ENCODE measurements around the gene DCUN1D4. TPM values are rescaled to one million over a fixed set of nuclear protein-coding genes. Genes with fewer than 3 reads are reported as not detected.

The DCUN1D4 gene
- total and polyA plus RNA-seq, 8 donors: 9.2 to 24.2 (median 16.9) TPM

DNA sequence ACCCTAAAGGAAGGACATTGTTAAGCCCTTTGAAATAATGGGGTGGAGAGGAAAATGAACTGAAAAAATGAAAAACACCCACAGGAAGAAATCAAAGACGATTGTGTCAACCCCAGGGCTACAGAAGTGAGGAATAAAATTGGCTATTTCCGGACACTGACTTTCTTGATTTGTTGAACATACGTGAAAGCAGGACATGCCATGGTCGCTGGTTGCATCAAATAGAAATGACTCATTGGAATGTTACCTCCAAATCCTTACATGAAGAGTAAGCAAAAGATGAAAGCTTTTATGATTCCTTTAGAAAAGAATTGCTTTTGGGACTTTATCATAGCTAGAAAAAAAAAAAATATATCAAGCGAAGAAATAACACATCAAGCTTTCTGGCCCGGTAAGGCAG lies 75.3 kb downstream of the DCUN1D4 start:
- H3K36me3 ChIP-seq: peaks cover 0 to 9% (median 2%) of the 10 kb centered on the region in 3 donors
- ATAC-seq (no peak), DNase-seq (no peak), FAIRE-seq (no peak)
- TF ChIP-seq, protein P1, sequence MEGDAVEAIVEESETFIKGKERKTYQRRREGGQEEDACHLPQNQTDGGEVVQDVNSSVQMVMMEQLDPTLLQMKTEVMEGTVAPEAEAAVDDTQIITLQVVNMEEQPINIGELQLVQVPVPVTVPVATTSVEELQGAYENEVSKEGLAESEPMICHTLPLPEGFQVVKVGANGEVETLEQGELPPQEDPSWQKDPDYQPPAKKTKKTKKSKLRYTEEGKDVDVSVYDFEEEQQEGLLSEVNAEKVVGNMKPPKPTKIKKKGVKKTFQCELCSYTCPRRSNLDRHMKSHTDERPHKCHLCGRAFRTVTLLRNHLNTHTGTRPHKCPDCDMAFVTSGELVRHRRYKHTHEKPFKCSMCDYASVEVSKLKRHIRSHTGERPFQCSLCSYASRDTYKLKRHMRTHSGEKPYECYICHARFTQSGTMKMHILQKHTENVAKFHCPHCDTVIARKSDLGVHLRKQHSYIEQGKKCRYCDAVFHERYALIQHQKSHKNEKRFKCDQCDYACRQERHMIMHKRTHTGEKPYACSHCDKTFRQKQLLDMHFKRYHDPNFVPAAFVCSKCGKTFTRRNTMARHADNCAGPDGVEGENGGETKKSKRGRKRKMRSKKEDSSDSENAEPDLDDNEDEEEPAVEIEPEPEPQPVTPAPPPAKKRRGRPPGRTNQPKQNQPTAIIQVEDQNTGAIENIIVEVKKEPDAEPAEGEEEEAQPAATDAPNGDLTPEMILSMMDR (IDR thresholded peaks at IDR 0.05): no peak
- H3K9me3 ChIP-seq: no peaks in the 10 kb centered on the region
- H3K27ac ChIP-seq: no peak overlapping the region
- 93 to 96% methylated on average over 6 of the region's 6 CpGs for WGBS, 2 donors
- intact Hi-C loops (cut with DNase I): no loop called here
- H3K27me3 ChIP-seq: no peaks in the 10 kb centered on the region
- no peak overlapping the region for H3K4me3 ChIP-seq
- H3K4me1 ChIP-seq: no peaks in the 10 kb centered on the region

GRCh38 chr4:51923343-51923742 lies 80.4 kb downstream of the DCUN1D4 start:
- TF ChIP-seq, protein P1 (IDR thresholded peaks at IDR 0.05): no peak
- no peak overlapping the region for H3K27ac ChIP-seq
- intact Hi-C loops (cut with DNase I): no loop called here
- DNase-seq (no peak), ATAC-seq (no peak), FAIRE-seq (no peak)
- H3K27me3 ChIP-seq: no peaks in the 10 kb centered on the region
- H3K4me1 ChIP-seq: no peaks in the 10 kb centered on the region
- no peak overlapping the region for H3K4me3 ChIP-seq
- no peaks in the 10 kb centered on the region for H3K9me3 ChIP-seq
- no peaks in the 10 kb centered on the region for H3K36me3 ChIP-seq
- 85 to 88% methylated on average over 2 of the region's 2 CpGs for WGBS, 2 donors

- H3K27ac ChIP-seq: no peak overlapping the region
- ATAC-seq (no peak), DNase-seq (no peak), FAIRE-seq (no peak)
- intact Hi-C loops (cut with DNase I): no loop called here
- H3K27me3 ChIP-seq: no peaks in the 10 kb centered on the region
- H3K36me3 ChIP-seq: no peaks in the 10 kb centered on the region
- TF ChIP-seq, protein P1 (IDR thresholded peaks at IDR 0.05): no peak
- H3K4me3 ChIP-seq: no peak overlapping the region
- no peaks in the 10 kb centered on the region for H3K9me3 ChIP-seq
- no peaks in the 10 kb centered on the region for H3K4me1 ChIP-seq
Measured at GRCh38 chr4:51925307-51925706, 82.4 kb downstream of the DCUN1D4 start.

GRCh38 chr4:51930557-51930956 lies 87.6 kb downstream of the DCUN1D4 start:
- H3K4me1 ChIP-seq: no peaks in the 10 kb centered on the region
- TF ChIP-seq, protein P1 (IDR thresholded peaks at IDR 0.05): no peak
- FAIRE-seq (no peak), DNase-seq (no peak), ATAC-seq (no peak)
- intact Hi-C loops (cut with DNase I): no loop called here
- no peak overlapping the region for H3K27ac ChIP-seq
- H3K36me3 ChIP-seq: no peaks in the 10 kb centered on the region
- no peaks in the 10 kb centered on the region for H3K27me3 ChIP-seq
- 75 to 84% methylated on average over 1 of the region's 1 CpG for WGBS, 2 donors
- H3K4me3 ChIP-seq: no peak overlapping the region
- H3K9me3 ChIP-seq: no peaks in the 10 kb centered on the region

GRCh38 chr4:51931461-51931860 lies 88.5 kb downstream of the DCUN1D4 start:
- no peak overlapping the region for H3K27ac ChIP-seq
- ATAC-seq (no peak), FAIRE-seq (no peak), DNase-seq (no peak)
- intact Hi-C loops (cut with DNase I): no loop called here
- no peaks in the 10 kb centered on the region for H3K36me3 ChIP-seq
- no peaks in the 10 kb centered on the region for H3K9me3 ChIP-seq
- no peaks in the 10 kb centered on the region for H3K4me1 ChIP-seq
- TF ChIP-seq, protein P1 (IDR thresholded peaks at IDR 0.05): no peak
- H3K27me3 ChIP-seq: no peaks in the 10 kb centered on the region
- H3K4me3 ChIP-seq: no peak overlapping the region
